ENCODE measurements around the gene GUCY2C.

DNA sequence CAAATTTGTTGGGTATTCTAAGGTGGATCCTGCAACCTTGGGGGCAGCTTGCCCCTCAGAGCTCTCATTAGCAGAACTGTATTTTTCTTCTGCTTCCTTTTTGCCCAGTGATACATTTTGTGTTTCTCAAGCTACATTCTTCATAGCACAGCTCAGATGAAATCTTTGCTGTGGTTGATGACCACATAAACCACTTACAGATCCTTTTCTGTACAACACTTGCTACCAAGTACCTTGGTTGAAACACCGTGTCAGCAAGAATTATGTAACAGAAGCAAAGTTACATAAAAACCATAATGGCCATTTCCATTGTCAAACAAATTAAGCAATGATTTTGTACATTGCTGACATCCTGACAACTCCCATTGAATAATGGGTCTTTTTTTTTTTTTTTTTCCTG lies 119.1 kb downstream of the GUCY2C start:
- TF ChIP-seq CTCF (conservative IDR thresholded peaks at IDR 0.05) (no peak), ZFX (IDR thresholded peaks at IDR 0.05) (no peak)

Measured in C4-2B (cell line).